ENCODE data around the gene NTM.

DNA sequence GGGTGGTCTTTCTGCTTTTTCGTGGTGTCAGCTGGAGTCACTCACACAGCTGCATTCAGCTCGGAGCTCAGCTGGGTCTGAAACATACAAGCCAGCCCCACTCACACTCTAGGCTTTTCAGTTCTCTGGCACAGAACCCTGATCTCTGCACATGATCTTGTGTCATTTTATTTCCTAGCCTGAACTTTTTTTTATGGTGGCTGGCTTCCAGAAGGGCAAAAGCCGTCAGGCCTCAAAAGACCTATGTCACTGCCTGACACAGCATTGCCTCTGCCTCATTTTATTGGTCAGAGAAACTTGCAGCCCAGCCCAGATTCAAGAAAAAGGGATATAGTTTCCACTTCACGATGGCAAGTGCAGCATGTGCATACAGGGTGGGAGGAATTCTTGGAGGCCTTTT is 117.8 kb downstream of the NTM start:
- TF ChIP-seq, protein P1, sequence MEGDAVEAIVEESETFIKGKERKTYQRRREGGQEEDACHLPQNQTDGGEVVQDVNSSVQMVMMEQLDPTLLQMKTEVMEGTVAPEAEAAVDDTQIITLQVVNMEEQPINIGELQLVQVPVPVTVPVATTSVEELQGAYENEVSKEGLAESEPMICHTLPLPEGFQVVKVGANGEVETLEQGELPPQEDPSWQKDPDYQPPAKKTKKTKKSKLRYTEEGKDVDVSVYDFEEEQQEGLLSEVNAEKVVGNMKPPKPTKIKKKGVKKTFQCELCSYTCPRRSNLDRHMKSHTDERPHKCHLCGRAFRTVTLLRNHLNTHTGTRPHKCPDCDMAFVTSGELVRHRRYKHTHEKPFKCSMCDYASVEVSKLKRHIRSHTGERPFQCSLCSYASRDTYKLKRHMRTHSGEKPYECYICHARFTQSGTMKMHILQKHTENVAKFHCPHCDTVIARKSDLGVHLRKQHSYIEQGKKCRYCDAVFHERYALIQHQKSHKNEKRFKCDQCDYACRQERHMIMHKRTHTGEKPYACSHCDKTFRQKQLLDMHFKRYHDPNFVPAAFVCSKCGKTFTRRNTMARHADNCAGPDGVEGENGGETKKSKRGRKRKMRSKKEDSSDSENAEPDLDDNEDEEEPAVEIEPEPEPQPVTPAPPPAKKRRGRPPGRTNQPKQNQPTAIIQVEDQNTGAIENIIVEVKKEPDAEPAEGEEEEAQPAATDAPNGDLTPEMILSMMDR (IDR thresholded peaks at IDR 0.05; ENCODE audit: low read length) = no peak
- no peak for TF ChIP-seq EZH2 (IDR thresholded peaks at IDR 0.05; ENCODE audit: borderline replicate concordance, low read length)

All from OCI-LY1 (cell line).